ENCODE data around the gene MED13L. TPM values are rescaled to one million over a fixed set of nuclear protein-coding genes. Genes with fewer than 3 reads are reported as not detected.

The MED13L gene
- total and polyA plus RNA-seq, 4 donors: 7.9 to 94.0 (median 37.7) TPM

- no peak for TF ChIP-seq REST (IDR thresholded peaks at IDR 0.05)
- TF ChIP-seq FOXA2 (IDR thresholded peaks at IDR 0.05): no peak
- TF ChIP-seq RXRA (IDR thresholded peaks at IDR 0.05): no peak
- TF ChIP-seq TAF1 (conservative IDR thresholded peaks at IDR 0.05): no peak
- TF ChIP-seq MAX (IDR thresholded peaks at IDR 0.05): no peak
- TF ChIP-seq HNF4G (IDR thresholded peaks at IDR 0.05): no peak
- TF ChIP-seq FOXA1 (IDR thresholded peaks at IDR 0.05): no peak
Observed at GRCh38 chr12:116280595-116281290, 3.2 kb upstream of the MED13L start (continued).

- Histone ChIP-seq H3K36me3 (ENCODE audit: control insufficient read depth in 4 of 4, insufficient read depth in 3 of 4, low read depth in 1 of 4, low read length in 3 of 4) (no peaks in the 10 kb centered on the region), H3K27me3 (ENCODE audit: control insufficient read depth in 4 of 4, insufficient read depth in 4 of 4, low read length in 3 of 4) (no peaks in the 10 kb centered on the region), H3K27ac (ENCODE audit: low read depth in 1 of 2, low read length in 2 of 2) (no peak overlapping the region), H3K9me3 (ENCODE audit: control insufficient read depth in 4 of 4, low read length in 3 of 4) (no peaks in the 10 kb centered on the region), H3K4me3 (ENCODE audit: low read depth in 1 of 3, low read length in 3 of 3) (no peak overlapping the region), H3K9ac (ENCODE audit: low read depth in 1 of 2, low read length in 2 of 2) (no peak overlapping the region), H3K4me1 (ENCODE audit: control insufficient read depth in 4 of 4, insufficient read depth in 4 of 4, low read length in 3 of 4) (peaks cover 0 to 31% (median 20%) of the 10 kb centered on the region in 4 donors)
- 94% methylated on average over 10 of the region's 10 CpGs for WGBS
- TF ChIP-seq FOXA2 (IDR thresholded peaks at IDR 0.05): no peak
- no peak for TF ChIP-seq REST (IDR thresholded peaks at IDR 0.05)
- no peak for DNase-seq (ENCODE audit: low spot score)
Observed at GRCh38 chr12:116278667-116279066, 1.2 kb upstream of the MED13L start.

GRCh38 chr12:116278279-116278626, 760 bp upstream of the MED13L start:
- peak overlapping the region in 1 of 2 donors; percentile 48 for H3K9ac ChIP-seq (ENCODE audit: low read depth in 1 of 2, low read length in 2 of 2)
- H3K9me3 ChIP-seq (ENCODE audit: control insufficient read depth in 4 of 4, low read length in 3 of 4): no peaks in the 10 kb centered on the region
- no peaks in the 10 kb centered on the region for H3K27me3 ChIP-seq (ENCODE audit: control insufficient read depth in 4 of 4, insufficient read depth in 4 of 4, low read length in 3 of 4)
- no peak overlapping the region for H3K27ac ChIP-seq (ENCODE audit: low read depth in 1 of 2, low read length in 2 of 2)
- TF ChIP-seq ZBTB33 (IDR thresholded peaks at IDR 0.05) (no peak), CTCF (IDR thresholded peaks at IDR 0.05; ENCODE audit: low read depth, low read length, missing input control) (no peak), FOXA2 (IDR thresholded peaks at IDR 0.05) (no peak), NR2F2 (IDR thresholded peaks at IDR 0.05) (no peak), ATF3 (IDR thresholded peaks at IDR 0.05) (no peak), RAD21 (IDR thresholded peaks at IDR 0.05) (no peak), EGR1 (IDR thresholded peaks at IDR 0.05; ENCODE audit: low read depth in 2 of 2) (no peak), HNF4G (IDR thresholded peaks at IDR 0.05) (no peak), FOXA1 (IDR thresholded peaks at IDR 0.05) (no peak)
- no peak for DNase-seq (ENCODE audit: low spot score)
- peak overlapping the region in 2 of 3 donors; percentile 35 to 97 for H3K4me3 ChIP-seq (ENCODE audit: low read depth in 1 of 3, low read length in 3 of 3)
- WGBS: 67% methylated on average over 8 of the region's 8 CpGs
- H3K4me1 ChIP-seq (ENCODE audit: control insufficient read depth in 4 of 4, insufficient read depth in 4 of 4, low read length in 3 of 4): peaks cover 0 to 35% (median 22%) of the 10 kb centered on the region in 4 donors
- no peaks in the 10 kb centered on the region for H3K36me3 ChIP-seq (ENCODE audit: control insufficient read depth in 4 of 4, insufficient read depth in 3 of 4, low read depth in 1 of 4, low read length in 3 of 4)
